GM06990 (cell line): Measurements from ENCODE around the gene SNCB.

Source experiments
- DNase-seq: peaks from one replicate; pipeline ENCODE4 v3.0.0-alpha.2; 2011; ENCODE audit not compliant: insufficient read length; ENCODE audit errors: extremely low read depth
- H3K27me3 ChIP-seq: replicated peaks from 2 replicates; pipeline ENCODE4 v1.6.0; 2011; ENCODE audit warnings: low read length; ENCODE audit not compliant: control insufficient read depth, insufficient read depth
- H3K36me3 ChIP-seq: 2 replicates; pipeline ENCODE4 v1.5.1; 2011; ENCODE audit warnings: low read length; ENCODE audit not compliant: control insufficient read depth, insufficient read depth
- H3K4me3 ChIP-seq: replicated peaks from 2 replicates; pipeline ENCODE4 v1.5.1; 2011; ENCODE audit warnings: low read depth, mild to moderate bottlenecking, control low read depth, low read length
- TF ChIP-seq, protein P1 (sequence below): IDR thresholded peaks from 2 replicates; pipeline ENCODE4 v1.5.1; 2011; ENCODE audit warnings: low read length, control low read depth, mild to moderate bottlenecking, inconsistent platforms; ENCODE audit not compliant: insufficient read depth, poor library complexity, severe bottlenecking

Gene SNCB

DNA sequence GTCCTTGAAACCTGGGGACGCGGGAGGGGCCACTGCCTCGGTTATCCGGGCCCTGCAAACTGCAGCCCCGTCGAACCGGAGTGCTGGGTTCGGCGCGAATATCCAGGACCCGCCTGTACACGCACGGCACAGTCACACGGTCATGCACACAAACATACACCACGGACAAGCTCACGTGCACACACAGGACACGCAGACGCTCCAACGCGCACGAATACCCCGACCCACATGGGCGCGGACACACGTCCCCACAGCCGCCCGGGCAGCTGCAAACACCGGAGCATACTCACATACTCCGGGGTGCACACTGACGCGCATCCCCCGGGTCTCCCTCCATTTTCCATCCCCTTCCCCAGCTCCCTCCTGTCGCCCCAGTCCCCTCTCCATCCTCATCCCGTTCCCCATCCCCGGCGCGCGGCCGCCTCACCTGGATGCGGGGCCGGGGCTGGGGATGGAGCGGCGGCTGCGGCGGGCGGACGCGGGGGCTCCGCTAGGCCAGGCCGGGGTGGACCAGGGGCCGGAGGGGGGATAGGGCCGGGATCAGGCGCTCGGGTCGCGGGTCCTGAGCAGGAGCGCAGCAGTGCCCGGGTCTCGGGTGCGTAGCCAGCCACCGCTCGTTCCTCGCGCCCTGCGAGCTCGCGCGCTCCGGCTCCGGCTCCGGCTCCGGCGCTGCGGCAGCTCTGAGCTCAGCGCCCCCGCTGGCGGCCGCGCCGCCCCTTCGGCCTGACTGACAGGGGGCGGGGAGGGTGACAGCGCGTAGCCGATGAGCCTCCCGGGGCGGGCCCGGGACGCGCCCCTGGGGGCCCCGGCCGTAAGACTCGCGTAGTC is at the start of gene SNCB, which contains the start of gene EIF4E1B:
Gene SNCB (minus strand): TSS at position 682 of the 828 bp plus-strand sequence. CDS start 880 bp downstream, outside the sequence.
Gene EIF4E1B (plus strand): TSS at position 823 of the 828 bp plus-strand sequence. CDS start 12,113 bp downstream, outside the sequence.
- TF ChIP-seq, protein P1, sequence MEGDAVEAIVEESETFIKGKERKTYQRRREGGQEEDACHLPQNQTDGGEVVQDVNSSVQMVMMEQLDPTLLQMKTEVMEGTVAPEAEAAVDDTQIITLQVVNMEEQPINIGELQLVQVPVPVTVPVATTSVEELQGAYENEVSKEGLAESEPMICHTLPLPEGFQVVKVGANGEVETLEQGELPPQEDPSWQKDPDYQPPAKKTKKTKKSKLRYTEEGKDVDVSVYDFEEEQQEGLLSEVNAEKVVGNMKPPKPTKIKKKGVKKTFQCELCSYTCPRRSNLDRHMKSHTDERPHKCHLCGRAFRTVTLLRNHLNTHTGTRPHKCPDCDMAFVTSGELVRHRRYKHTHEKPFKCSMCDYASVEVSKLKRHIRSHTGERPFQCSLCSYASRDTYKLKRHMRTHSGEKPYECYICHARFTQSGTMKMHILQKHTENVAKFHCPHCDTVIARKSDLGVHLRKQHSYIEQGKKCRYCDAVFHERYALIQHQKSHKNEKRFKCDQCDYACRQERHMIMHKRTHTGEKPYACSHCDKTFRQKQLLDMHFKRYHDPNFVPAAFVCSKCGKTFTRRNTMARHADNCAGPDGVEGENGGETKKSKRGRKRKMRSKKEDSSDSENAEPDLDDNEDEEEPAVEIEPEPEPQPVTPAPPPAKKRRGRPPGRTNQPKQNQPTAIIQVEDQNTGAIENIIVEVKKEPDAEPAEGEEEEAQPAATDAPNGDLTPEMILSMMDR: no peak
- Histone ChIP-seq H3K27me3 (peaks cover 5% of the 10 kb centered on the region), H3K4me3 (peak within 1 kb of the TSS; percentile 43), H3K36me3 (no peaks in the 10 kb centered on the region)
- DNase-seq: peak; percentile 70

DNA sequence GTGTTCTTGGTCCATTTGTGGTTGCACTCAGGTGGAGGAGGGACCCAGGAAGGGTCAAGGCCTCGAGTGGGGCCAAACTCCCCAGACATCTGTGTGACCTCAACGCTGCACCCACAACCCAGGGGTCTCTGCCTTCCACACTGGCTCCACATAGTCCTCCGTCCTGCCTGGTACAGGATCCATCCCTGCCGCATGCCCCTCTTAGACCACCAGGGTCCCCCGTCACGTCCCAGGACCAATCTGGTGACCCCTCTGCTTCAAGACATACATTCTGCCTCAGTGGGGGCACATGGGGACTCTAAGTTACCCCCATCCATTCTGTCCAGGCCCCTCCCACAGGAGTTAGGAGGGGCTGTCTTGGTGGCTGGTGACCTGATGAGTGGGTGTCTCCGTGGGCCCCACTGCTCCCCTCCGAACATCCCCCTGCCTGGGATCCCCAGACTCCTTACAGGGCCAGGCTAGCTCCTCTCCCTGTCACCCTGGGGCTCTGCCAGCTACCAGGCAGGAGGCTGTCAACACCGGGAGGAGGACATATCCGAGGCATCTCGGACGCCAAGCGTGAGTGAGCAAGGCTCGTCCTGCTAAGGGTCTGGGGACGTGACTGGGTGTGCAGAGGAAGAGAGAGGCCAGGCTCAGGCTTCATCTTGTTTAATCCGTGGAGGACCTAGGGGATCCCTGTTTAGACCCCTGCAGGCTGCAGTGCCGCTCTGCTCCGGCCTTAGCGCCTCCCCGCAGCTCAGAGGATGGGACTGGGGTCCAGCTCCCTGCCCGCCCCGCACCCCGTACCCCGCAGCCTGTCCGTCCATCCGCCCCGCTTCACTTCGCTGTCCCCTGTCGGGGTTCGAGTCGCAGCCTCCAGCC is 49.3 kb upstream of the SNCB start:
- TF ChIP-seq, protein P1: no peak
- H3K4me3 ChIP-seq: no peak overlapping the region
- no peaks in the 10 kb centered on the region; the same call in none of the 2 replicates for H3K27me3 ChIP-seq
- H3K36me3 ChIP-seq: no peaks in the 10 kb centered on the region
- no peak for DNase-seq

DNA sequence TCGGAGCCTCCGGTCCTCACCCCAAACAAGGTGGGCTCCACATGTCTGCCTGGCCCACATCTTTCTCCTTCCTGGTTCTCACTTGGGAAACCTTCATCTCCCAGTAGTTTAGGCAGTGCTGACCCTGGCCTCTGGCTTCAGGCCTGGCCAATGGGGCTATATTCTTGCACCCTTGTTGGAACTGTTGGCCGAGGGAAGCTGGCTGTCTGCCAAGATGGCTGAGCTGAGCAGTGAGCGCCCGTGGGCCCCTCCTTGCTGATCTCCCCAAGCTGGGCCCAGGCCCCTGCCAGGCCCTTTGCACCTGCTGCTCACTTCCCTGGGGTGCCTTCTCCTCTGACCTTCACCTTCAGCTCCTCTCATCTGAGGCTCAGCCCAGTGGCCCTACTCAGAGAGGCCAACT is 48.2 kb upstream of the SNCB start:
- no peaks in the 10 kb centered on the region for H3K36me3 ChIP-seq
- H3K4me3 ChIP-seq: no peak overlapping the region
- no peak for DNase-seq
- TF ChIP-seq, protein P1: no peak
- no peaks in the 10 kb centered on the region; the same call in 1 of the 2 replicates for H3K27me3 ChIP-seq

DNA sequence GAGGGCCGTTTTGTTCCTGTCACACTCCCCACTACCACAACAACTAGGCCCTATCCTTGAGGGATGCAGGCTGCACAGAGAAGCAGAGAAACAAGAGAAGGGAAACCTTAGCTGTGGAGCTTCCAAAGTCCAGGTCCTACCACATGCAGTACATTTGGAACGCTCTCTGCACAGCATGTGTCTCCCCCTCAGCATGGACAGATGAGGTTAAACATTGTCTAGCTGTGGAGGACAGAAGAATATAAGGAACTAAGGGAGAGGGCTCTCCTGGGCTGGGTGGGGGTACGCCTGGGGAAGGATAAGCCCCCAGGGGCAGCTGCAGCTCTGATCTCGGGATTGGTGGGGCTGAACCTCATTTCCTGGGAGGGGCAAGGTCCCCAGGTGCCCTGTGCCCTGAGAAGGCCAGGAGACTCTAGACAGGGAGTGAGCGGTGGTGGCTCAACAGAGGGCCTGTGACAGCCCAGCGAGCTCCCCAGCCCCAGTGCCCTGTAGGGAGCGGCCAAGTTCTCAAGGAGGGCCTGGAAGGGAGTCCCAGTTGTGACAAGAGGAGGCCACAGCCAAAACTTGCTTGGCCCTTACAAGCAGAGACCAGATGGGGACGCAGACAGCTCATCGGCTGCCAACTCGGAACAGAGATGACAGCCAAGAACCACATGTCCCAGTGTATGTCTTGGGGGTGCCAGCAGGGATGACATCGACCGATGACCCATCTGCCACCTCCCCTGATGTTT is 47.0 kb upstream of the SNCB start:
- TF ChIP-seq, protein P1: no peak

DNA sequence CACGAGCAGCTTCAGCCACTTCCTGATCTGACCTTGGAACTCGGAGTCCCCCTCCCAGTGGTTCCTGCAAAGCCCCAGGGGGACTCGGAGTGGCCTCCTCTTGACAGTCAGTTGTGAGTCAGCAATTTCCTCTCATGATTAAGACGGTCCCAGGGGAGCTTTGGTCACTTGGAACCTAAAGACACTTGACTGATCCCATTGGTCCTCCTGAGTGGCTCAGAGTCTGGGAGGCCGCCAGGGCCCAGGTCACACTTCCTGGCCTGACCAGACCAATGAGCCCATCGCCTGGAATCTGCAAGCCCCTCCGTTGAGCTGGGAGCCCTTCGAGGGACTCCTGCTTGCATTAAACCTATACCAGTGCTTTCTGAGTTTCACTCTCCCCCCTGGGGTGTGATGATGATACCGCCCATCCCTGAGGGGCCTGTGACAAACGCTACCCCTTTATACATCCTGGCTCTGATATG is 46.1 kb upstream of the SNCB start:
- Histone ChIP-seq H3K4me3 (no peak overlapping the region), H3K27me3 (no peaks in the 10 kb centered on the region; the same call in 1 of the 2 replicates), H3K36me3 (no peaks in the 10 kb centered on the region)
- DNase-seq: peak; percentile 42
- TF ChIP-seq, protein P1: no peak

More for the DNA sequence above, 47.0 kb upstream of the SNCB start:
- Histone ChIP-seq H3K27me3 (no peaks in the 10 kb centered on the region; the same call in 1 of the 2 replicates), H3K4me3 (no peak overlapping the region), H3K36me3 (no peaks in the 10 kb centered on the region)
- no peak for DNase-seq
